ENCODE results near the gene KDM3B. TPM values are rescaled to one million over a fixed set of nuclear protein-coding genes. Genes with fewer than 3 reads are reported as not detected.
A peak's percentile ranks its signal among the peaks of the same experiment; 100 is the strongest.

KDM3B gene
- total RNA-seq, 1 experiment from 2014 or later, result 89.2 TPM

- Histone ChIP-seq H2BK5ac (ENCODE audit: insufficient read length, low read length) (no peak overlapping the region), H2AFZ (ENCODE audit: low read length) (no peak overlapping the region), H2BK20ac (ENCODE audit: low read depth, low read length, poor library complexity, severe bottlenecking) (no peak overlapping the region), H4K5ac (ENCODE audit: insufficient read length, low read depth, low read length) (no peak overlapping the region), H3K27ac (ENCODE audit: insufficient read length, low read depth, low read length) (no peak overlapping the region), H2BK120ac (ENCODE audit: low read depth, low read length, poor library complexity, severe bottlenecking) (no peak overlapping the region), H2AK5ac (ENCODE audit: insufficient read length, low read length) (no peak overlapping the region), H2BK12ac (ENCODE audit: insufficient read length, low read depth, low read length) (no peak overlapping the region), H3K27me3 (ENCODE audit: insufficient read depth, low read length) (no peaks in the 10 kb centered on the region), H3K79me2 (ENCODE audit: insufficient read depth, low read length) (no peaks in the 10 kb centered on the region), H3K56ac (ENCODE audit: insufficient read length, low read depth, low read length) (no peak overlapping the region), H3K14ac (ENCODE audit: insufficient read depth, low read length) (no peak overlapping the region), H4K91ac (ENCODE audit: insufficient read length, low read depth, low read length) (no peak overlapping the region), H3K9me3 (ENCODE audit: control insufficient read depth, low read depth, low read length) (no peaks in the 10 kb centered on the region), H3K23ac (ENCODE audit: insufficient read length, low read depth, low read length) (no peak overlapping the region), H3K18ac (ENCODE audit: insufficient read length, low read depth, low read length) (no peak overlapping the region), H3K4ac (ENCODE audit: low read depth, low read length) (no peak overlapping the region), H3K79me1 (ENCODE audit: insufficient read depth, low read depth, low read length, poor library complexity, severe bottlenecking) (no peaks in the 10 kb centered on the region), H3K4me1 (ENCODE audit: insufficient read depth, low read length) (no peaks in the 10 kb centered on the region), H3K23me2 (ENCODE audit: insufficient read length, low read depth, low read length, poor library complexity, severe bottlenecking) (no peaks in the 10 kb centered on the region), H3K9ac (ENCODE audit: extremely low read depth, insufficient read length, low read length) (no peak overlapping the region), H3K4me2 (ENCODE audit: insufficient read depth, insufficient read length, low read length) (no peak overlapping the region), H2BK15ac (ENCODE audit: low read depth, low read length) (no peak overlapping the region), H4K20me1 (ENCODE audit: control insufficient read depth, insufficient read depth, insufficient read length) (no peaks in the 10 kb centered on the region), H3T11ph (ENCODE audit: low read length) (no peak overlapping the region), H4K8ac (replicated peaks; ENCODE audit: insufficient read length, low read depth, low read length) (no peak overlapping the region)
- H3K4me3 Mint-ChIP-seq, result no peak overlapping the region
- WGBS (ENCODE audit: extremely low coverage, insufficient read length, low lambda C conversion rate), result no CpG with 5 or more reads among the region's 1 CpG
- peaks cover 0 to 3% of the 10 kb centered on the region in 2 experiments; a peak in 1 of 4 replicates for H3K4me1 Mint-ChIP-seq
- no peaks in the 10 kb centered on the region for H3K9me3 Mint-ChIP-seq
- no peak for DNase-seq
- H3K36me3 Mint-ChIP-seq (ENCODE audit: insufficient read depth in 1 of 3, low read depth in 3 of 3), result peaks cover 0 to 7% (median 0%) of the 10 kb centered on the region in 3 experiments; a peak in 3 of 7 replicates
- H3K27ac Mint-ChIP-seq, result peak overlapping the region in 1 of 3 experiments; percentile 15; a peak in 1 of 7 replicates
- TF ChIP-seq CTCF (conservative IDR thresholded peaks at IDR 0.05), result no peak
- no peaks in the 10 kb centered on the region for H3K27me3 Mint-ChIP-seq (ENCODE audit: low read depth)
Measured at GRCh38 chr5:138305797-138306196, 46.7 kb upstream of the KDM3B start.
